ENCODE measurements around the gene WFS1. TPM values are rescaled to one million over a fixed set of nuclear protein-coding genes. Genes with fewer than 3 reads are reported as not detected.

Gene WFS1
- total and polyA plus RNA-seq, 2 of the 4 experiments (the other 2 are of a cell fraction), result 9.7 to 42.4 TPM

Other genes starting within 250 kb of the WFS1 start
- not detected in 2 replicates for gene JAKMIP1, start 69.3 kb upstream of the WFS1 start, total RNA-seq (2012; rRNA removed)
- not detected in 2 replicates for gene JAKMIP1, start 69.3 kb upstream of the WFS1 start, polyA plus RNA-seq (2012; rRNA removed)
- gene PPP2R2C, start 202.8 kb downstream of the WFS1 start, total RNA-seq (2012; rRNA removed), result not detected in 2 replicates
- 0.03 TPM in 1 of 2 replicates, not detected in the other for gene PPP2R2C, start 202.8 kb downstream of the WFS1 start, polyA plus RNA-seq (2012; rRNA removed)

All from IMR-90 (cell line).